Fibroblast of skin of back (primary cell): ENCODE data around the gene C3orf18.
"Not testable (repeated sequence)": the region's sequence is repeated elsewhere in the genome, so short reads cannot be mapped to it uniquely, and the experiment has no call there.

Experiments
- DNase-seq: peaks from one replicate; pipeline ENCODE4 v3.0.0-alpha.2; 2013

The C3orf18 gene

GRCh38 chr3:50519471-50520089 lies 48.0 kb downstream of the C3orf18 start:
- DNase-seq = peak; percentile 28

- no peak for DNase-seq
These were observed 49.1 kb downstream of the C3orf18 start for GRCh38 chr3:50518436-50518835.

GRCh38 chr3:50517721-50518206 lies 49.8 kb downstream of the C3orf18 start:
- no peak for DNase-seq

- DNase-seq = no peak
These were observed 51.1 kb downstream of the C3orf18 start for GRCh38 chr3:50516440-50516871.

GRCh38 chr3:50515565-50516439 lies 51.7 kb downstream of the C3orf18 start:
- DNase-seq = peak; percentile 35

- not testable (repeated sequence) for DNase-seq
These were observed 54.6 kb downstream of the C3orf18 start for GRCh38 chr3:50512908-50513307.

GRCh38 chr3:50512131-50512530 lies 55.4 kb downstream of the C3orf18 start:
- DNase-seq = no peak

GRCh38 chr3:50510325-50510724 lies 57.2 kb downstream of the C3orf18 start:
- DNase-seq = no peak

GRCh38 chr3:50509715-50510114 lies 57.8 kb downstream of the C3orf18 start:
- DNase-seq = no peak

GRCh38 chr3:50508821-50509220 lies 58.7 kb downstream of the C3orf18 start:
- no peak for DNase-seq
